HUES48 (cell line): ENCODE results near the gene DHX30.
"Not testable (repeated sequence)": the region's sequence is repeated elsewhere in the genome, so short reads cannot be mapped to it uniquely, and the experiment has no call there.

Source experiments
- H3K27ac ChIP-seq: one replicate; pipeline ENCODE4 v1.7.0; 2013; ENCODE audit warnings: low read depth, low read length, inconsistent platforms
- H3K27me3 ChIP-seq: 2 replicates; pipeline ENCODE4 v1.6.1; 2013; ENCODE audit warnings: mild to moderate bottlenecking, low read length; ENCODE audit not compliant: control insufficient read depth, insufficient read depth
- H3K36me3 ChIP-seq: 2 replicates; pipeline ENCODE4 v1.6.1; 2013; ENCODE audit warnings: low read length; ENCODE audit not compliant: control insufficient read depth, insufficient read depth
- H3K4me1 ChIP-seq: 2 replicates; pipeline ENCODE4 v1.6.1; 2013; ENCODE audit warnings: mild to moderate bottlenecking, low read length; ENCODE audit not compliant: control insufficient read depth, insufficient read depth
- H3K4me3 ChIP-seq: 2 replicates; pipeline ENCODE4 v1.5.1; 2013; ENCODE audit warnings: mild to moderate bottlenecking, low read depth, low read length
- H3K9ac ChIP-seq: 2 replicates; pipeline ENCODE4 v1.6.1; 2013; ENCODE audit warnings: mild to moderate bottlenecking, low read depth, low read length, moderate library complexity
- H3K9me3 ChIP-seq: 2 replicates; pipeline ENCODE4 v1.6.1; 2013; ENCODE audit warnings: low read length; ENCODE audit not compliant: control insufficient read depth, insufficient read depth

The DHX30 gene

GRCh38 chr3:47817609-47818008 is 14.7 kb downstream of the DHX30 start:
- peaks cover 71% of the 10 kb centered on the region for H3K36me3 ChIP-seq

GRCh38 chr3:47824541-47825473 is 21.9 kb downstream of the DHX30 start:
- peak overlapping the region; percentile 90 for H3K27ac ChIP-seq

More at GRCh38 chr3:47817609-47818008, 14.7 kb downstream of the DHX30 start:
- H3K9ac ChIP-seq: no peak overlapping the region
- H3K4me1 ChIP-seq: no peaks in the 10 kb centered on the region
- H3K27me3 ChIP-seq: no peaks in the 10 kb centered on the region
- H3K27ac ChIP-seq: no peak overlapping the region
- H3K4me3 ChIP-seq: no peak overlapping the region
- H3K9me3 ChIP-seq: no peaks in the 10 kb centered on the region

DNA sequence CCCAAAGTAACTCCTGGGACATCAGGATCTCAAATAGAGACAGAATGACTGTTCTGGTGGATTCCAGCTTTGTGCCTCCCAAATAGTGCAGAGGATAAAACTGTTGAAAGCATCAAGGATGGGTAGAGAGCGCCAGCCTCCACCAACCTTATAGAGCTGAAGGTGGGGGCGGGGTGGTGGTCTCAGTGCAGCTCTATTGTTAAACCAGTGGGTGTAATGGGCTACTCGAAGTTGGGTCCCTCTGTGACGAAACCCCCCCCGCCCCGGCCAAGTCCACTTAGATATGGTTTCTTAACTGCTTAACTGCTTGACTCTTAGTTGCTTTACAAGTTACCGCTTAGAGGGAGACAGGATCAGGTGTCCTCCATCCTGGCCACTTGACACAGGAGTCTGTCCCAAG is 22.7 kb downstream of the DHX30 start:
- H3K27ac ChIP-seq: peak overlapping the region; percentile 90
- H3K4me3 ChIP-seq: peak overlapping the region; percentile 98
- peaks cover 51% of the 10 kb centered on the region for H3K36me3 ChIP-seq

More at GRCh38 chr3:47824541-47825473, 21.9 kb downstream of the DHX30 start:
- peak overlapping the region; percentile 98 for H3K4me3 ChIP-seq
- peaks cover 5% of the 10 kb centered on the region; the same call in 1 of the 2 replicates for H3K4me1 ChIP-seq
- H3K9ac ChIP-seq: peak overlapping the region; percentile 96
- H3K9me3 ChIP-seq: no peaks in the 10 kb centered on the region
- no peaks in the 10 kb centered on the region for H3K27me3 ChIP-seq
- H3K36me3 ChIP-seq: peaks cover 50% of the 10 kb centered on the region

DNA sequence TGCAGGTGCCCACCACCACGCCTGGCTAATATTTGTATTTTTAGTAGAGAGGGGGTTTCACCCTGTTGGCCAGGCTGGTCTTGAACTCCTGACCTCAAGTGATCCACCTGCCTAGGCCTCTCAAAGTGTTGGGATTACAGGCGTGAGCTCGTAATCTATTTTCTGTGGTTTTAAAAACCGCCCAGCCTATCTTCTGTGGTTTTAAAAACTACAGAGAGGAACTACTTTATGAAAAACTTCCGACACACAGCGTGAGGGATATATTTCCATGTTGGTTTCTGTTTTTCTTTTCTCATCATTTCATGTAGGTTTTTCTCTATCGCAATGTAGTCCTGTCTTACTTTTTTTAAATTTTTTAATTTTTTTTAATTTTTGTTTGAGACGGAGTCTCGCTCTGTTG is 26.5 kb downstream of the DHX30 start:
- H3K4me3 ChIP-seq, H3K27ac ChIP-seq, H3K9ac ChIP-seq, H3K4me1 ChIP-seq, H3K27me3 ChIP-seq, H3K9me3 ChIP-seq: not testable (repeated sequence)
- peaks cover 80% of the 10 kb centered on the region for H3K36me3 ChIP-seq

More for the DNA sequence above, 22.7 kb downstream of the DHX30 start:
- H3K9ac ChIP-seq: peak overlapping the region; percentile 96
- H3K27me3 ChIP-seq: no peaks in the 10 kb centered on the region
- no peaks in the 10 kb centered on the region for H3K9me3 ChIP-seq
- H3K4me1 ChIP-seq: peaks cover 5% of the 10 kb centered on the region; the same call in 1 of the 2 replicates

- no peaks in the 10 kb centered on the region for H3K9me3 ChIP-seq
- peaks cover 82% of the 10 kb centered on the region for H3K36me3 ChIP-seq
- no peak overlapping the region for H3K9ac ChIP-seq
Observed at GRCh38 chr3:47836986-47837385, 34.0 kb downstream of the DHX30 start.

DNA sequence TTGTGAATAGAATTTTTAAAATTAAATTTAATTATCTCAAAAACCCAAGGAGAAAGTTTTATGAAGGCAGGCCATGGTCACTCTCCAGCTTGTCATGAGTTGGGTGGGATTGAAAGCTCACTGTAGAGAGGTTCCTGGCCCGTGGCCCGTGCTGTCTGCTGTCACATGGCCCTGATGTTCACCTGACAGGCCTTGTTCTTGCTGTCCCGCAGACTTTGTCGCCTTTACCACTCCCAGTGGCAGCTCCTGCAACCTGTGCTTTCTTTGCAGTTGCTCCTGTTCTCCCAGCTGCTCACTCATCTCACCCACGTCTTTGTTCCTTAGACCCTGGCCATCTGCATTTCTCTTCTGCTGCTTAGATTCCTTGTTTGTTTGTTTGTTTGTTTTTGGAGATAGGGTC is 35.6 kb downstream of the DHX30 start:
- Histone ChIP-seq H3K9ac (no peak overlapping the region), H3K27me3 (no peaks in the 10 kb centered on the region), H3K36me3 (peaks cover 78% of the 10 kb centered on the region), H3K27ac (no peak overlapping the region), H3K4me3 (no peak overlapping the region), H3K9me3 (no peaks in the 10 kb centered on the region), H3K4me1 (peaks cover 28% of the 10 kb centered on the region)

More at GRCh38 chr3:47836986-47837385, 34.0 kb downstream of the DHX30 start:
- Histone ChIP-seq H3K27me3 (no peaks in the 10 kb centered on the region), H3K4me3 (no peak overlapping the region), H3K27ac (peak overlapping the region; percentile 40), H3K4me1 (peaks cover 17% of the 10 kb centered on the region)

DNA sequence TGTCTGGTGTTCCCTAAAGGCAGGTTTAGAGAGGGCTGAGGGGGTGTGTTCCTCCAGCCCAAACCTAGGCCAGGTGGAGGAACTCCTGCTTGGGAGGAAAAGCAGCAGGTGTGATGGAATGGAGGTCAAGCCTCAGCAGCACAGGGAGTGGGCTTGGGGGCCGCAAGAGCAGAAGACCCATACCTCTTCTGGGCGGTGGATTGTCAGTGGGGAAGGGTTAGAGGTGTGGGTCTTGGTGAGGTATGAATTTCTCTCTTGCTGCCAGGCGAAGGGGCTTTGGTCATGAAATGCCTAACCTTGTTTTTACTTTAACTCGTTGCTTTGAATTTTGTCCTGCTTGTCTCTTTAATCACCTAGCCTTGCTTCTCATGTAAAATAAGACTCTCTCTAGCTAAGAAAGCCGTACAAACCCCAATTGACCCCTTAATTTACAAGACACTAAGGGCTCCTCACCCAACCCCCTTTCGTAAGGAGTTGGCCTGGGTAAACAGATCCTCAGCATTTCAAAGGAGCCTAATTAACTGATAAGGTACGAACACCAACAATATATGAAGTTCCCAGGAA is 38.9 kb downstream of the DHX30 start:
- peak overlapping the region; percentile 86 for H3K27ac ChIP-seq
- peaks cover 87% of the 10 kb centered on the region for H3K36me3 ChIP-seq
- no peak overlapping the region for H3K9ac ChIP-seq
- no peaks in the 10 kb centered on the region for H3K9me3 ChIP-seq
- H3K27me3 ChIP-seq: no peaks in the 10 kb centered on the region
- peak overlapping the region; percentile 43 for H3K4me3 ChIP-seq
- peaks cover 28% of the 10 kb centered on the region for H3K4me1 ChIP-seq

- Histone ChIP-seq H3K27ac (no peak overlapping the region), H3K4me3 (no peak overlapping the region), H3K36me3 (peaks cover 95% of the 10 kb centered on the region), H3K4me1 (peaks cover 17% of the 10 kb centered on the region), H3K9ac (no peak overlapping the region), H3K27me3 (no peaks in the 10 kb centered on the region), H3K9me3 (no peaks in the 10 kb centered on the region)
Observed at GRCh38 chr3:47846186-47846879, 43.4 kb downstream of the DHX30 start.

DNA sequence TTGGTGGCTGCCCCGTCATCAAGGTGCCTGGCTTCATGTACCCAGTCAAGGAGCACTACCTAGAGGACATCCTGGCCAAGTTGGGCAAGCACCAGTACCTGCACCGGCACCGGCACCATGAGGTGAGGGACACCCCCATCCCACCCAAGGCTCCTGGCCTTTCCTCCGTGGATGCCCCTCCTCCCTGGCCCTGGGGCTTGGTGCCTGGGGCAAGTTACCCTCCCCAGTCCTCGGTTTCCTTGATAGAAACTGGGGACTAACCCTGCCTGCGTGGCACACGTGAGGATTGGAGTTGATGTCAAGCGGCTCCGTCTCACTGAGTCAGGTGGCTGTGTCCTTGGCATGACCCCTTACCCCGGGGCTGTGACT is 43.9 kb downstream of the DHX30 start:
- no peak overlapping the region for H3K27ac ChIP-seq
- no peak overlapping the region for H3K9ac ChIP-seq
- no peak overlapping the region for H3K4me3 ChIP-seq
- H3K4me1 ChIP-seq: peaks cover 12% of the 10 kb centered on the region
- no peaks in the 10 kb centered on the region for H3K9me3 ChIP-seq
- H3K27me3 ChIP-seq: no peaks in the 10 kb centered on the region
- peaks cover 91% of the 10 kb centered on the region for H3K36me3 ChIP-seq

- Histone ChIP-seq H3K9ac (no peak overlapping the region), H3K36me3 (peaks cover 95% of the 10 kb centered on the region), H3K27ac (no peak overlapping the region), H3K9me3 (no peaks in the 10 kb centered on the region), H3K27me3 (no peaks in the 10 kb centered on the region), H3K4me1 (peaks cover 10% of the 10 kb centered on the region), H3K4me3 (no peak overlapping the region)
Observed at GRCh38 chr3:47847260-47847659, 44.3 kb downstream of the DHX30 start.
